Activated CD4-positive, alpha-beta T cell treated with anti-CD3 and anti-CD28 coated beads, Interleukin-2, amount 10 ng/mL, durations not matched to agents 24 days and 14 days (primary cell): Measurements from ENCODE around the gene TUBA4B. TPM values are rescaled to one million over a fixed set of nuclear protein-coding genes. Genes with fewer than 3 reads are reported as not detected.
A peak's percentile ranks its signal among the peaks of the same experiment; 100 is the strongest.

Source experiments
- DNase-seq: peaks from one replicate; pipeline ENCODE4 v3.0.0; 2022
- H3K27ac Mint-ChIP-seq: one replicate; pipeline ENCODE4 v1.8.0; 2022; ENCODE audit warnings: mild to moderate bottlenecking, mixed read lengths
- H3K27me3 Mint-ChIP-seq: one replicate; pipeline ENCODE4 v1.8.0; 2022; ENCODE audit warnings: mixed read lengths
- H3K36me3 Mint-ChIP-seq: one replicate; pipeline ENCODE4 v1.8.0; 2022; ENCODE audit warnings: low read depth, mild to moderate bottlenecking, mixed read lengths
- H3K4me1 Mint-ChIP-seq: one replicate; pipeline ENCODE4 v1.8.0; 2021; ENCODE audit warnings: mixed read lengths
- H3K4me3 Mint-ChIP-seq: one replicate; pipeline ENCODE4 v1.8.0; 2022; ENCODE audit warnings: mild to moderate bottlenecking, moderate library complexity, mixed read lengths
- H3K9me3 Mint-ChIP-seq: one replicate; pipeline ENCODE4 v1.8.0; 2021; ENCODE audit warnings: mixed read lengths
- intact Hi-C: fragments of 100-400 bp; cut with micrococcal nuclease; formaldehyde crosslinking; loops from one replicate; pipeline ENCODE4 v1.15.1; 2023
- total RNA-seq: library from RNA; stranded (reverse); gene quantifications from 2 replicates; pipeline ENCODE4 v1.2.3, GENCODE V29; 2022

TUBA4B gene
- total RNA-seq, 1 donor from 2014 or later = not detected

DNA sequence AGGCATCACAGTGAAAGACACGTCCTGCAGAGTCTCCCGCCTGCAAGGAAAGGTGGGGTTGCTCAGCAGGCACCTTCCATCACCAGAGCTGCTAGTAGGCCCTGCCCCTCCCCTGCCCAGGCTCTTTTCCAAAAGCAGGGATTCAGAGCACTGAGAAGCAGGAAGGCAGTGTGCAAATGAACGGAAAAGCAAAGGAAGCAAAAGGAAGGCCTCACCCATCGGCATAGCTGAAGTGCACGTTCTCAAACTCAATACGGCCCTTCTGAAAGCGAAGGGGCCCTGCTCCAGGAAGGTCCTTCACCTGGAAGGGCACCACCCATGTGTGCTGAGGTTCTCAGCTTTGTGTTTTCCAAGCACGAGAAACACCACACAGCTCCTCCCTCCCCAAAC, 40.0 kb upstream of the TUBA4B start:
- H3K4me1 Mint-ChIP-seq = peaks cover 50% of the 10 kb centered on the region
- no peak overlapping the region for H3K27ac Mint-ChIP-seq
- intact Hi-C loops = no loop called here
- H3K36me3 Mint-ChIP-seq = peaks cover 51% of the 10 kb centered on the region
- no peaks in the 10 kb centered on the region for H3K27me3 Mint-ChIP-seq
- no peaks in the 10 kb centered on the region for H3K9me3 Mint-ChIP-seq
- peak; percentile 55 for DNase-seq
- no peak overlapping the region for H3K4me3 Mint-ChIP-seq

DNA sequence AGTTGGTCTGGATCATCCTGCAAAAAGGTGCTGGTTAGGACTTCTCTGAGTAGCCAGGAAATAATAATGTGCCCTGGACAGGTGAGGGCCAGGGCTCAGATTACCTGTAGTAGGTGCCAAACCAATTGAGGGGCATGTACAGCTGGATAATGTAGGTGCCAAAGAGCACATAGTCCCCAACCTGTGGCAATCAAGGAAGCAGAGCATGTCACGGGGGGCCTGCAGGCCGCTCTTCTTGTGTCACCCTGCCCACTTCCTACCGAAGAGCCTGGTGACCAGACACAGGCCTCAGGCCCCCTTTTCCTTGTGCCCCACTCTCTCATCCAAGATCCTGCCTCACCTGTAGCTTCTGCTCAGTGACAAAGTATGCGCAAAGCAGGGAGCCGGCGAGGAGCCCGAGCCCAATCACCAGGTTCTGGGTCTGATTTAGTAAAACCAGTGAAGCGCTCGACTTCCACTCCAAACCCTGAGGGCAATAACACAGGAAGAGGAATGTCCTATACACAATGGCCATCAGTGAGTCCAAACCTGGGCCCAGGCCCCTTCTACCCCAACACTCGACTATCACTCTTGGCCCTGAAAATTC, 39.5 kb upstream of the TUBA4B start:
- Mint-ChIP-seq H3K27ac (no peak overlapping the region), H3K4me1 (peaks cover 45% of the 10 kb centered on the region), H3K27me3 (no peaks in the 10 kb centered on the region), H3K9me3 (no peaks in the 10 kb centered on the region), H3K4me3 (no peak overlapping the region), H3K36me3 (peaks cover 45% of the 10 kb centered on the region)
- intact Hi-C loops = no loop called here
- DNase-seq = peak; percentile 52

DNA sequence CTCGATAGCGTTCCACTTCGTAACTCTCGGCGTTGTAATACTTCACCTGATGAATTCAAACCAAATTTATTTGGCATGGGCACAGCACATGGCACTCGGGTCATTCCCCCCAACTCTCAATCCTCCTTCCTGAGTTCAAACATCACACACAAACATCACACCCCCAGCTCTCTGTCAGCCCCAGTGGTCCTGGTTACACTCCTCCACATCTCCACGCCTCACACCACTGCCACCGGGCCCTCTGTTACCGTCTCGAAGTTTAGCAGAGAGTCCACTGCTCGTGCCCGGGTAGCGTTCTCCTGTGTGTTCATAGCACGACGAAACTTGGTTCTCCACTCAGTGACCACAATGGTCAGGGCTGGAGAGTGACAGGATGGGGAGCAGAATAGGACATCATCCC, 38.9 kb upstream of the TUBA4B start:
- intact Hi-C loops = no loop called here

DNA sequence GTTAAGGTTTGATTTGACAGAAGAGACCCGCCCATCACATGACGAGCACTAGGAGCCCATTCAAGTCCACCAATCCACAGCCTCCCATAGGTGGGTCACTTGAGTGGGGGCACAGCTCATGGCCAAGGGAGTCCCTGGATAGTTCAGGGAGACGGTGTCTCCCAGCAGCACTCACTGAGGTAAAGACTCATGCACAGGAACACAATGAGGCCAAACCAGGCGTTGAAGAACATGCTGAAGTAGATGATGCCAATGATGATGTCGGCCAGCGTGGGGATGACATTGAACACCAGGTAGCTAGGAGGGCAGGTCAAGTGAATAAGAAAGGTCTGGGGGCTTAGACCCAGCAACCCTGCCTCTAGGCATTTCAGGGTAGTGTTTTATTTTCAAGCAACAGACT, 38.3 kb upstream of the TUBA4B start:
- Mint-ChIP-seq H3K27me3 (no peaks in the 10 kb centered on the region), H3K27ac (no peak overlapping the region), H3K9me3 (no peaks in the 10 kb centered on the region), H3K36me3 (peaks cover 42% of the 10 kb centered on the region), H3K4me3 (no peak overlapping the region), H3K4me1 (peaks cover 41% of the 10 kb centered on the region)
- no peak for DNase-seq
- intact Hi-C loops = no loop called here

More for the DNA sequence above, 38.9 kb upstream of the TUBA4B start:
- Mint-ChIP-seq H3K27ac (no peak overlapping the region), H3K9me3 (no peaks in the 10 kb centered on the region), H3K27me3 (no peaks in the 10 kb centered on the region), H3K36me3 (peaks cover 43% of the 10 kb centered on the region), H3K4me3 (no peak overlapping the region), H3K4me1 (peaks cover 45% of the 10 kb centered on the region)
- peak; percentile 53 for DNase-seq

DNA sequence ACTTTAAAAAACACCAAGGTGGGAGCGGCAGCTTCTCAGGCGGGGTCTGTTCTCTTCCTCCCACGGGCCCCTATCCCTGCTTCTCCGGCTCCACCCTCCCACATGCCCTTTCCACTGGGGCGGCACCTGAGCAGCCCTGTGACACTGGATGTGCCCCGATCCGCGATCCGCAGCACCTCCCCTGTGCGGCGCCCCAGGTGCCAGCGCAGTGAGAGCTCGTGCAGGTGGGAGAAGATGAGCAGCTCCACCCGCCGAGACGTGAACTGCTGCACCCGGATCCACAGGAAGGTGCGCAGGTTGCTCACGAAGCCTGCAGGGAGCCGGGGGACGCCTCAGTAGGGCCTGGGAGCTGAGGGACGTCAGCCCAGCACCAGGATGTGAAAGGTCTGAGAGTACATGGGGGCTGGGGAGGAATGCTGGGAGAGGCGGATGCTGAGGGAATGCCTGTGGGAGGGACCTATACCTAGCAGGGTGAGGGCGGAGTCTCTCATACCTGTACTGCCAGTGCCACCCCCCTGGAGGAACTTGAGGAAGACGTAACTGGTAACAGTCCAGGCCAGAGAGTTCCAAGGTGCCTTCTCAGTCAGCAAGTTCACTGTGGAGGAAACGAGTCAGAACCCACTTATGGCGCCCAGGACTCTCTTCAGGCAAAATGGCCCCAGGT, 37.0 kb upstream of the TUBA4B start:
- no peak for DNase-seq
- Mint-ChIP-seq H3K4me1 (peaks cover 32% of the 10 kb centered on the region), H3K36me3 (peaks cover 48% of the 10 kb centered on the region), H3K4me3 (no peak overlapping the region), H3K27ac (no peak overlapping the region), H3K9me3 (no peaks in the 10 kb centered on the region), H3K27me3 (no peaks in the 10 kb centered on the region)
- intact Hi-C loops = no loop called here

DNA sequence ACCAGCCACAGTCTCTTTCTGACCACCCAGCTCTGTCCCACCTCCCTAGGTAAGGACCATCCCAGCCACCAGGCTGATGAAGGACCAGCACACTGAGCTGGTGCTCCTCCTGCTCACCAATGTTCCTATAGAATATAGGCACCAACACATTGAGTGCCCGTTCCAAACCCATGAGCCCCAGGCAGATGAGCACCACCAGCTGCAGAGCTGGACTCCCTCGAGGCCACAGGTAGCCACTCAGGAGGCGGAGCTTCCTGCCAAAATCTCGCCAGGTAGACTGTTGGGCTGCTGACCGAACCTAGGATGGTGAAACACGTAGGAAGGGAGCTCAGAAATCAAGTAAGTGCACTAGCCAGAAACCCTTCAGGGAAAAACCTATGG, 36.5 kb upstream of the TUBA4B start:
- intact Hi-C loops = no loop called here
- H3K4me3 Mint-ChIP-seq = peak overlapping the region; percentile 34
- peaks cover 28% of the 10 kb centered on the region for H3K4me1 Mint-ChIP-seq
- no peak overlapping the region for H3K27ac Mint-ChIP-seq
- H3K27me3 Mint-ChIP-seq = no peaks in the 10 kb centered on the region
- DNase-seq = no peak
- H3K36me3 Mint-ChIP-seq = peaks cover 52% of the 10 kb centered on the region
- no peaks in the 10 kb centered on the region for H3K9me3 Mint-ChIP-seq

DNA sequence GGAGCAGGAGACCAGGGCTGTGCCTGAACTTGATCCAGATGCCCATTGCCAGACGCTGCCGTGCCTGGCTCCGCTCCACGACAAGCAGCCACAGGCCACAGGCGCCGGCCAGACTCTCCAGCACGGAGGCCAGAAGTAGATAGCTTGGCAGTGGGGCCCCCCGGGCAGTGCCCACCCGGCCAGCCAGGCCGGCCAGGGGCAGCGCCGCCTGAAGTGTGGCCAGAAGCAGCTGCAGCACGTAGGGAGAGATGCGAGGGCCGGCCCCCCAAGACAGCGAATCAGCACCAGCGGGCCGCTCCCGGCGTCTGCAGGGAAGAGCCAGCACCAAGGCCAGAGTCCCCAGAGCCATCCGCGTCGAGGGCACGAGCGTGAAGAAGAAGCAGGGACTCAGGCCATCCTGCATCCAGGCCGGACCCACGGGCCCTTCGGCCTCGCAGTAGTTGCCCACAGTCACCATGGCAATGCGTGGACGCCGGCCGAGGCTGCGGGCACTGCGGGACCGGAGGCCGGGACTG, 34.8 kb upstream of the TUBA4B start:
- Mint-ChIP-seq H3K27ac (peak overlapping the region; percentile 81), H3K36me3 (peaks cover 58% of the 10 kb centered on the region), H3K27me3 (no peaks in the 10 kb centered on the region), H3K4me3 (peak overlapping the region; percentile 91), H3K4me1 (peaks cover 26% of the 10 kb centered on the region), H3K9me3 (no peaks in the 10 kb centered on the region)
- DNase-seq = no peak
- intact Hi-C loops = loop anchor here (1.0 to 2.0 kb wide), 4 partner anchors 11 to 77 kb away; partner anchors contain the start of genes ANKZF1, ATG9A, DNAJB2 and NHEJ1

DNA sequence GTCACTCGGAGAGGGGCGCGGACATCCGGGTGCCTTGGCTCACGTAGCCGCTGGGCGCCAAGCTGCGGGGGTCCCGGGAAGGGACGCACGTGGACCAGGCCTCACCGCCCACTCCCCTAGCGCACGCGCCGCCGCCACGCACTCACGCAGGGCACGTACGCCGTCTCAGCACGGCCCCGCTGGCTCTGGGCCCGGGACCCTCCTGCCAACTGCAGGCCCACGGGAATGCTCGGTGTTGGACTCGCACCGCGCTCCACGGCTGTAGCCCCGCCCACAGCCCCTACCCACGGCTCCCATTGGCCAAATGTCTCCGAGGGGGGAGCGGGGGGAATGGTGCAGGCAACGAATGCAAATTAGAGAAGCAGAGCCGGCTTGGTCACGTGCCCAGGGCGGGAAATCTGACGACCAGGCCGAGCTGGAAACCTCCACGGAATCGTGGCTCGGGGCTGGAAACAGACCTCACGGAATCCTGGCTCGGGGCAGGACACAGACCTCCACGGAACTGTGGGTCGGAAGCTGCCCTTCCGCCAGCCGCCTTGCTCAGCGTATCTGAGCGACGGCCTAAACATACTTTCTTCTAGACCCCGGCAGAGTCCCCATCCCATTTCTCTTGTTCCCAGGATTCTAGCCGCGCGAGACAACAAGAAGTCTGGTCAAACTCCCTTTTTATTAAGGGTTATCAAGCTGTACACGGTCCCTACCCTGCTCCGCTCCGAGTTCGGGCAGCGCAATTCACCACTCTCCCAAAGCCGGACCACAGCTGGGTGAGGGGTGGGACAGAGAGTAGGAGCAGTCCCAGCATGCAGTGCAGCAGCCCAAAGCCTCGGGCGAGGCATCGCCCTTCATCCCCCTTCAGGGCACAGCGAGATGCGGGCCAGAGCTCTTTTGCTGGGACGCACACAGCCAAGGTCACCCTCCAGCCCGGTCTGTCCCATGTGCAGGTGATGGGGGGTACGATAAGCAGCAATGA, 34.0 kb upstream of the TUBA4B start, which contains the start of gene ABCB6:
Gene ABCB6, minus strand, starts transcription at position 227 of the 970 bp plus-strand sequence. CDS start 285 bp downstream, outside the sequence.
- Mint-ChIP-seq H3K4me3 (peak within 1 kb of the TSS; percentile 91), H3K27me3 (no peaks in the 10 kb centered on the region), H3K27ac (peak within 1 kb of the TSS; percentile 81), H3K9me3 (no peaks in the 10 kb centered on the region), H3K4me1 (peaks cover 24% of the 10 kb centered on the region), H3K36me3 (peaks cover 59% of the 10 kb centered on the region)
- DNase-seq = peak; percentile 96
- intact Hi-C loops = loop anchor here (1.0 to 2.0 kb wide), 7 partner anchors 10 to 76 kb away; partner anchors contain the start of genes ANKZF1, ATG9A, DNAJB2 and GLB1L

DNA sequence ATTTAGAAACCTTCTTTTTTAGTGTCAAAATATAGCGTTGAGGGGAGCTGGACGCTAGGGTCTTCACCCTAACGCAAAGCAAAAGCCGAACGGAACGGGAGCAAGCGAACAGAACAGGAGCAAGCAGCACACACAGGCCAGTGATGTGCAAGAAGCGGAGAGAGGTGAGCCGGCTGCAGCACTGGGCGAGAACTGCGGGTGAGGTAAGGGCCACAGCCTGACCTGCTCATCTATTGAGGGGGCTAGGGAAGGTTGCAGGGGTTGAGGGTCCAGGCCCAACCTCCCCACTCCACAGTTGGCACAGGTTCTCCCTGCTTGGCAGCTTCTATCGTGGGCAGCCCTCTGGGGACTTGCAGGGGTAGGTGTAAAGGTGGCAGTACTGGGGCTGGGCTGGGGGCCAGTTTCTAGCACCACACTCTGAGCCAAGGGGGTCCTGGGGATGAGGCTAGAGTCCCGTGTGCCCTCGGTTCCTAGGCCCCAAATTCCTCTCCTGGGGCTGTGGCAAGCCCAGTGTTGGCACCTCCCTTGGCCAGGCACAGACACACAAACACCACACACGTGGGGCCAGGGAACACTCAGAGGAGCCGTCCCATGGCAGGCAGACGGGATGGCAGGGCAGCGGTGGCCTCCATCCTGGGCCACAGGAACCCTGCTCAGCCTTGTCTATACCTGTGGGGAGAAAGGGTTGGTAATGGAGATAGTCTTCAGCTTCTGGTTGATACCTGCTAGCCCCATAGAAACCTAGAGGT, 33.1 kb upstream of the TUBA4B start:
- peaks cover 19% of the 10 kb centered on the region for H3K4me1 Mint-ChIP-seq
- no peaks in the 10 kb centered on the region for H3K27me3 Mint-ChIP-seq
- peak; percentile 57 for DNase-seq
- no peak overlapping the region for H3K4me3 Mint-ChIP-seq
- peaks cover 58% of the 10 kb centered on the region for H3K36me3 Mint-ChIP-seq
- intact Hi-C loops = loop anchor here (1.0 to 2.0 kb wide), 5 partner anchors 14 to 75 kb away; partner anchors contain the start of genes DNAJB2, GLB1L, STK16 and ZFAND2B
- no peaks in the 10 kb centered on the region for H3K9me3 Mint-ChIP-seq
- peak overlapping the region; percentile 56 for H3K27ac Mint-ChIP-seq

DNA sequence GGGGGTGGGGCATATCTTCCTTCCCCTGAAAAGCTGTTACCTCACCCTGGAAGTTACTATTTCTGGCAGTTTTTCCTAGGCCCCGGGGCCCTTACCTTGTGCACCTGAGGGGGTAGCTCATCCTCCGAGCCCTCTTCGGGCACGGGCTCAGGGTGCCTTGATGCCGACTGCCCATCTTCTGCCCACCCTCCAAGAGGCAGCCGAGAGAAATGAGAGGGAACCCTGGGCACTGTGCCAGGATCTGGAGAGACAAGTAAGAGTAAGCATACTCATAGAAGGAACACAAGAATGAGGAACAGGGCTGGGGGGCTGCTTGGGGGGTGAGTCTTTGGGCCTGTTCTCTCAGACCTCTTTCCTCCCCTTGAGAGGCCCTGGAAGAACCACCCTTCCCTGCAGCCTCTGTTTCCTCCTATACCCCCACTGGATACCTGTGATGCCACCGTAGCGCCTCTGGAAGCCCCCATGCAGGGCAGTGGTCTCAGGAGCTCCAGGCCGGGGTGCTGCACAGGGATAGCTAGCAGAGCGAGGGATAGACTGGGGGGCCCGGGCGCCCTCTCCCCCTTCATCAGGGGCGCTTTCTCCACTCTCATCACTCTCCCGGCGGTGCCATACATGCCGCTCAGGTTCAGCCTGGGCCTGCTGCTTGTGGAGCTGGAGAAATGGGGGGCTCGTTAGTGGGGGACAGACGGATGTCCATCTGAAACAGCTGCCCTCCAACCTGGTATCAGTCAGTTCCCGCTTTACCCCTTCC, 32.2 kb upstream of the TUBA4B start:
- intact Hi-C loops = no loop called here
- H3K36me3 Mint-ChIP-seq = peaks cover 67% of the 10 kb centered on the region

DNA sequence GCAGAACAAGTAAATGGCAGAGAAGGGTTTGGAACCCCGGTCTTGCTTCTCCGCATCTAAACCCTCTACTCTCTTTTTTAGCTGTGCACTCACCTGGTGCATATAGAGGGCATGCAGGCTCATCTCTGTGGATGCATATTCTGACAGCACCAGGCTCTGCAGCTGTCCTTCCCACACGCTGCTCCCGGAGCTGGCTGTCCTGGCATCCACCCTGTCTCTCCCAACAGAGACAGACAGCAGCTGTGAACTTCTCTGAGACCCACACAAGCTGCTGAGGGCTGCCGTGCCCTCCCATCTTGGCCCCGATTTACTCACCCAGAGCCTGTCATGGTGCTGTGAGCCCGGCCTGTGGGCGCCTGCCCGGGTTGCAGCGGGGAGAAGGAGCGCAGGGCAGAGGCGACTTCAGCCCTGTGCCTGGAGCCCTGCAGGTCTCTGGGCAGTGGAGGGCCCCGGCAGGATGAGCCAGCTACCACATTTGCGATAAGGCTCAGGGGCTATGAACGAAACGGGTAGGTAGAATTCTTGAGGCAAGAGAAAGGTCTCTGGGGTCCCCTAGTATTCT, 31.0 kb upstream of the TUBA4B start:
- Mint-ChIP-seq H3K4me3 (no peak overlapping the region), H3K27me3 (no peaks in the 10 kb centered on the region), H3K4me1 (peaks cover 19% of the 10 kb centered on the region), H3K9me3 (no peaks in the 10 kb centered on the region), H3K36me3 (peaks cover 68% of the 10 kb centered on the region), H3K27ac (no peak overlapping the region)
- intact Hi-C loops = no loop called here
- no peak for DNase-seq

More for the DNA sequence above, 32.2 kb upstream of the TUBA4B start:
- Mint-ChIP-seq H3K4me1 (peaks cover 22% of the 10 kb centered on the region), H3K9me3 (no peaks in the 10 kb centered on the region), H3K27me3 (no peaks in the 10 kb centered on the region), H3K4me3 (no peak overlapping the region), H3K27ac (no peak overlapping the region)
- no peak for DNase-seq

DNA sequence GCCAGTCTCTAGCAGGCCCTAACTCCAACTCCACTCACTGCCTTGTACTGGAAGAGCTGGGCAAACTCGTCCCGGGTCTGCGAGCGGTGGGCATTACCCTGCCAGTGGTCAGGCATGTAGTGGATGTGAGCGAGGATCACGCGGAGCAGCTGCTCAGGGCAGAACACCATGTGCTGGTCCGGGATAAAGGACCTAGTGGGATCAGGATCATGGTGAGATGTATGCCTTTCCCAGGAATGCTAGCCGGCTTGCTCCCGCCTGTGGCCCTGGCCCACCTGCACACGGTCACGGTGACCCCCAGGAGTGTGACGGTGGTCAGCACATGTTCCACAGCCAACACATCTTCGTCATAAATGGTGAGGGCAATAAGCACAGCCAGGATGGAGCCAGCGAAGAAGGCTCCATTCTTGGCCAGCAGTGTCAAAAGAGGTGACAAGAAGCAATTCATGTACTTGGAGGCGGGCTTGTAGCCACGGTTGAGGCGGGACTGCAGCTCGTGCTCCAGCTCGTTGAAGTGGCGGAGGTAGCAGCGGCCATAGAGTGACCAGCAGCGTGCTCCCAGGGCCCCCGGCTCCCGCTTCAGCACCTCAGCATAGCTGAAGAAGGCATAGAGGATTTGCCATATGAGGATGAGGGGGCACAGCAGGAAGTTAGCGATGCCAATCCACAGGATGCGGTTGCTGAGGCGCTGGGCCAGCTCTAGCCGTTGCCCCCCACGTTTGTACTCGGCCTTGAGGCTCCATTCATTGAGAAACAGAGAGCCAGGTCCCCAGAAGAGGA, 29.0 kb upstream of the TUBA4B start:
- Mint-ChIP-seq H3K27me3 (no peaks in the 10 kb centered on the region), H3K27ac (no peak overlapping the region), H3K36me3 (peaks cover 69% of the 10 kb centered on the region), H3K4me3 (no peak overlapping the region), H3K4me1 (peaks cover 22% of the 10 kb centered on the region), H3K9me3 (no peaks in the 10 kb centered on the region)
- intact Hi-C loops = no loop called here
- no peak for DNase-seq
